Calu3 (cell line): ENCODE results near the gene RNF224. TPM values are rescaled to one million over a fixed set of nuclear protein-coding genes. Genes with fewer than 3 reads are reported as not detected.
"Not testable (repeated sequence)": the region's sequence is repeated elsewhere in the genome, so short reads cannot be mapped to it uniquely, and the experiment has no call there.

ENCODE experiments used
- BruUV-seq: library from RNA; stranded (reverse); fragments of 400-500 nt; replicated peaks from 2 replicates; lab custom pipeline; 2021; lab: Mats Ljungman, UMichigan
- CTCF ChIA-PET: fragments of 300-600 bp; sonication (Branson Sonifier 250); formaldehyde crosslinking; loops from one replicate; lab custom pipeline; 2022; ENCODE audit warnings: antibody characterized with exemption; lab: Charles Lee
- DNase-seq: peaks from one replicate; pipeline ENCODE4 v3.0.0; 2022
- H3K27ac Mint-ChIP-seq: one replicate; pipeline ENCODE4 v1.8.0; 2022; ENCODE audit warnings: mixed read lengths; ENCODE audit not compliant: unreplicated experiment
- H3K27me3 Mint-ChIP-seq: one replicate; pipeline ENCODE4 v1.8.0; 2022; ENCODE audit warnings: mixed read lengths; ENCODE audit not compliant: unreplicated experiment
- H3K36me3 Mint-ChIP-seq: one replicate; pipeline ENCODE4 v1.8.0; 2022; ENCODE audit warnings: mild to moderate bottlenecking, moderate library complexity, mixed read lengths; ENCODE audit not compliant: insufficient read depth, unreplicated experiment
- H3K4me1 Mint-ChIP-seq: one replicate; pipeline ENCODE4 v1.8.0; 2022; ENCODE audit warnings: mild to moderate bottlenecking, low read depth, mixed read lengths; ENCODE audit not compliant: unreplicated experiment
- H3K4me3 Mint-ChIP-seq: one replicate; pipeline ENCODE4 v1.8.0; 2022; ENCODE audit warnings: mild to moderate bottlenecking, low read depth, moderate library complexity, mixed read lengths; ENCODE audit not compliant: unreplicated experiment
- H3K9me3 Mint-ChIP-seq: one replicate; pipeline ENCODE4 v1.8.0; 2022; ENCODE audit warnings: low read depth, mixed read lengths; ENCODE audit not compliant: unreplicated experiment
- intact Hi-C: fragments of 100-400 bp; cut with micrococcal nuclease; formaldehyde crosslinking; loops from one replicate; pipeline ENCODE4 v1.10.0; 2022; ENCODE audit not compliant: unreplicated experiment
- total RNA-seq: library from RNA; stranded (reverse); gene quantifications from 2 replicates; pipeline ENCODE4 v1.2.3, GENCODE V29; 2022
- TF ChIP-seq, protein P1 (sequence below): fragments of 200-600 bp; IDR thresholded peaks from one replicate; pipeline ENCODE4 v1.8.0; 2022; ENCODE audit warnings: antibody characterized with exemption; ENCODE audit not compliant: unreplicated experiment

RNF224 gene
- total RNA-seq, 1 experiment from 2014 or later: 1.6 TPM

DNA sequence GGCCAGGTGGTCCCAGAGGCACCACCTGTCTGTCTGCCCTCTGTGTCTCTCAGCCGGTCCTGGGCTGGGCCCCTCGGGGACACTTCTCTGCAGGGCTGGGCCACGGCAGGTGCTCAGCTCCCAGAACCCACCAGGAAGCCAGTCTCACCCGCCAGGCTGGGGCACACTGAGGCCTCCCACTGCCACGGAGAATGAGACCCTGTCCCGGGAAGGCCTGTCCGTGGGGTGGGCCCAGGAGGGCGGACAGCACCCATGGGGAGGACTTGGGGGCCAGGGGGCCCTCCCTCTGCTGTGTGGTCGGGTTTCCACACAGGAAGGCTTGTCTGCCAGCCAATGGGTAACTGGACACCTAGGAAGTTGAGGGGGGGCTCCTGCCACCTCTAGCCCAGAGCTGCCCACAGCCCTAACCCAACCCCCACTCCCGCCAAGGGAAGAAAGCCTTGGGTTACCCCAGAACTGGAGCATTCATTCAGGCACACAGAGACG lies 9.7 kb downstream of the RNF224 start:
- no peak overlapping the region for H3K27ac Mint-ChIP-seq
- peaks cover 30% of the 10 kb centered on the region for H3K27me3 Mint-ChIP-seq
- TF ChIP-seq, protein P1, sequence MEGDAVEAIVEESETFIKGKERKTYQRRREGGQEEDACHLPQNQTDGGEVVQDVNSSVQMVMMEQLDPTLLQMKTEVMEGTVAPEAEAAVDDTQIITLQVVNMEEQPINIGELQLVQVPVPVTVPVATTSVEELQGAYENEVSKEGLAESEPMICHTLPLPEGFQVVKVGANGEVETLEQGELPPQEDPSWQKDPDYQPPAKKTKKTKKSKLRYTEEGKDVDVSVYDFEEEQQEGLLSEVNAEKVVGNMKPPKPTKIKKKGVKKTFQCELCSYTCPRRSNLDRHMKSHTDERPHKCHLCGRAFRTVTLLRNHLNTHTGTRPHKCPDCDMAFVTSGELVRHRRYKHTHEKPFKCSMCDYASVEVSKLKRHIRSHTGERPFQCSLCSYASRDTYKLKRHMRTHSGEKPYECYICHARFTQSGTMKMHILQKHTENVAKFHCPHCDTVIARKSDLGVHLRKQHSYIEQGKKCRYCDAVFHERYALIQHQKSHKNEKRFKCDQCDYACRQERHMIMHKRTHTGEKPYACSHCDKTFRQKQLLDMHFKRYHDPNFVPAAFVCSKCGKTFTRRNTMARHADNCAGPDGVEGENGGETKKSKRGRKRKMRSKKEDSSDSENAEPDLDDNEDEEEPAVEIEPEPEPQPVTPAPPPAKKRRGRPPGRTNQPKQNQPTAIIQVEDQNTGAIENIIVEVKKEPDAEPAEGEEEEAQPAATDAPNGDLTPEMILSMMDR: no peak
- H3K9me3 Mint-ChIP-seq: no peaks in the 10 kb centered on the region
- peaks cover 42% of the 10 kb centered on the region for H3K36me3 Mint-ChIP-seq
- no peak for DNase-seq
- peaks cover 27% of the 10 kb centered on the region for H3K4me1 Mint-ChIP-seq
- H3K4me3 Mint-ChIP-seq: no peak overlapping the region
- intact Hi-C loops: no loop called here
- no TSS peak for BruUV-seq
- CTCF ChIA-PET: interaction anchor here (0.6 to 1.5 kb wide), 13 partner anchors 10 to 107 kb away, joined by 3 to 8 read pairs (median 4); partner anchors contain the start of genes ANAPC2, RNF224, SSNA1 and TOR4A

DNA sequence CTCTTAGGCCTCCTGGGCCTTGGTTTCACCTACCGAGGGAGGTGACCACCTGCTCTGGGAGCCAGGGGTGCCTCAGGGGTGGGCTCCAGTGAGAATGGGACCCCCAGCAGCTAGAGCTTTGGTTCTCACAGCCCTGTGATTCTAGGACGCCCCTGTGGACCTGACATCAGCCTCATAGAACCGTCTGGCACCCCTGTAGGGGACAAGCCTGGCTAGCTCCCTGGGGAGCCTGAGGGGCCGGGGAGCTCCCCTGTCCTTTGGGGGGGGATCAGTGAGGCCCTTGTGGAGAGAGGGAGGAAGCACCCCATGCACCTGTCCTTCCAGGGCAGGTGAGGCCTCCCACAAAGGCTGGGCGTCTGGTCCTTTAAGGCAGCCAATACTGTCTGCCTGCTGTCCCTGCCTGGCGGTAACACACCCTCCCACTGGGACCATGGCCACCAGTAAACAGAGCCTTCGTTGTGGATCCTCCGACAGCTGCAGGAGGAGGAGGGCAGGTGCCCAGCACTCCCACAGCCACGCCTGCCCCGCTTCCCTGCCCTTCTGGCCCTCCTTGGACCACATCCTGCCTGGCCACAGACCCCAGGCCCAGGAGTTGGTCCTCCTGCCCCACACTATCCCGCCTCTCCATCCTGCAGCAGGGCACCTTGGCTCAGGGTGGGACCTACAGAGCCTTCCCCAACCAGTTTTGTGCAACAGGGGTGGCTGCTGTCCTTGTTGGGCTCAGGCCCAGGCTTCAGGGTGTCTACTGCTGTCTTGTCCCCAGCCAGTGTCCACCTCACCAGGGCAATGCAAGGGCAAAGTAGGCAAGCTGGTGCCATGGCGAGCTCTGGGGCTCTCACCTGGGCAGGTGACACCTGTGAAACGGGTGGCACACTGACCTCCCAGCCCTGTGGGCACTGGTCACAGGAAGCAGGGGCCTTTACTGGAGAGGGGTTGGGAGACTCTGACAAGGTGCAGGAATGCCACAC lies 10.7 kb downstream of the RNF224 start:
- Mint-ChIP-seq H3K27me3 (peaks cover 30% of the 10 kb centered on the region), H3K4me1 (peaks cover 27% of the 10 kb centered on the region), H3K36me3 (peaks cover 53% of the 10 kb centered on the region), H3K4me3 (peak overlapping the region; percentile 43), H3K27ac (no peak overlapping the region), H3K9me3 (no peaks in the 10 kb centered on the region)
- TF ChIP-seq, protein P1: no peak
- CTCF ChIA-PET: no interaction called here
- BruUV-seq: no TSS peak
- no peak for DNase-seq
- intact Hi-C loops: no loop called here

DNA sequence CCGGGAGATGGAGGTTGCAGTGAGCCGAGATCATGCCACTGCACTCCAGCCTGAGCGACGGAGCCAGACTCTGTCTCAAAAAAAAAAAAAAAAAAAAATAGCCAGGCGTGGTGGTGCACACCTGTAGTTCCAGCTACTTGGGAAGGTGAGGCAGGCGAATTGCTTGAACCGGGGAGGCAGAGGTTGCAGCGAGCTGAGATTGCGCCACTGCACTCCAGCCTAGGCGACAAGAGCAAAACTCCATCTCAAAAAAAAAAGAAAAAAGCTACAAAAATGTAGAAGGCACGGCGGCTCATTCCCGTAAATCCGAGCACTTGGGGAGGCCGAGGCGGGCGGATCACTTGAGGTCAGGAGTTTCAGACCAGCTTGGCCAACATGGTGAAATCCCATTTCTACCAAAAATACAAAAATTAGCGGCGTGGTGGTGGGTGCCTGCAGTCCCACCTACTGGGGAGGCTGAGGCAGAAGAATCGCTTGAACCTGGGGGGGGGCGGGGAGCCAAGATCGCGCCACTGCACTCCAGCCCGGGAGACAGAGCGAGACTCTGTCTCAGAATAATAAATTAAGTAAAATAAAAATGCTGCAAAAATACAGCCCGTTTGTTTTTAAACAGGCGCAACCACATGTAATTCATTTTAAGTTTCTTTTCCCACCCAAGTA lies 12.4 kb downstream of the RNF224 start:
- Mint-ChIP-seq H3K4me3 (peak overlapping the region; percentile 76), H3K27me3 (peaks cover 24% of the 10 kb centered on the region), H3K4me1 (peaks cover 36% of the 10 kb centered on the region), H3K36me3 (peaks cover 68% of the 10 kb centered on the region)
- intact Hi-C loops, H3K27ac Mint-ChIP-seq, DNase-seq, H3K9me3 Mint-ChIP-seq: not testable (repeated sequence)
- CTCF ChIA-PET: interaction anchor here (1.4 kb wide), 1 partner anchor 15 kb away, joined by 3 read pairs; no protein-coding TSS in a partner anchor
- TSS peak; percentile 53 for BruUV-seq

DNA sequence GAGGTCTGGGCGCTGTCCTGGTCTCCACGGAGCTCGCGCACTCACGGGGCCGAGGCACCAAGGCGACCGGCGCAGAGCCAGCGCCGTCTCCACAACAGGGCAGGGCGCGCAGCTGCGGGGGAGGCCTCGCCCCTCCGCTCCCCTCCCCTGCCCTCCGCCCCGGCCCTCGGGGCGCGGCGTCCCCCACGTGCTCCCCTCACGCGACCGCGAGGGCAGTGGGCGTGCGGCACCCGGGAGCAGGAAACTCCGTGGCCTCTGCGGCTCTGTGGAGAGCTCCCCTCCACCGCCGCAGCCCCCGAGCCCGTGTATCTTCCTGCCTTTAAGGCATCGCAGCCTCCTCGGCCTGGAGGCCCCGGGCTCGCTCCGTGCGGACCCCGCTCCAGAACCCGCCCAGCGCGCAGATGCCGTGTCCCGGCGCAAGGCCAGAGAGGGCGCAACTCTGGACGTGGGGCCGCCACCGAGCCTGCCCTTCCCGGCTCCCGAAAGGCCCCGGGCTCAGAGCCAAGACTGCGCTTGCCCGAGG lies 13.1 kb downstream of the RNF224 start:
- TF ChIP-seq, protein P1: no peak
- Mint-ChIP-seq H3K27ac (peak overlapping the region; percentile 100), H3K4me3 (peak overlapping the region; percentile 76), H3K27me3 (peaks cover 17% of the 10 kb centered on the region), H3K36me3 (peaks cover 68% of the 10 kb centered on the region), H3K9me3 (no peaks in the 10 kb centered on the region), H3K4me1 (peaks cover 28% of the 10 kb centered on the region)
- DNase-seq: no peak
- CTCF ChIA-PET: interaction anchor here (0.8 to 1.4 kb wide), 2 partner anchors 14 to 182 kb away, joined by 3 to 5 read pairs; partner anchors contain the start of gene EXD3
- intact Hi-C loops: no loop called here
- BruUV-seq: no TSS peak
